Measurements from ENCODE around the gene GPD2. TPM values are rescaled to one million over a fixed set of nuclear protein-coding genes. Genes with fewer than 3 reads are reported as not detected.
"Not testable (repeated sequence)": the region's sequence is repeated elsewhere in the genome, so short reads cannot be mapped to it uniquely, and the experiment has no call there.

GPD2 gene
- total and polyA plus RNA-seq, 7 donors: 6.3 to 86.6 (median 24.0) TPM

GRCh38 chr2:156601855-156602551, 165.8 kb downstream of the GPD2 start:
- DNase-seq (no peak), ATAC-seq (no peak)
- Histone ChIP-seq H3K4me3 (no peak overlapping the region), H3K27me3 (ENCODE audit: insufficient read depth in 3 of 3, low read length in 2 of 3) (no peaks in the 10 kb centered on the region), H3K27ac (no peak overlapping the region), H3K9me3 (no peaks in the 10 kb centered on the region), H3K4me1 (no peaks in the 10 kb centered on the region), H3K36me3 (ENCODE audit: insufficient read depth in 1 of 2, low read depth in 1 of 2) (no peaks in the 10 kb centered on the region)
- intact Hi-C loops (cut with DNase I): no loop called here
- WGBS, 3 donors: 76 to 86% (median 83%) methylated on average over 6 of the region's 6 CpGs
- TF ChIP-seq CTCF (IDR thresholded peaks at IDR 0.05): no peak

GRCh38 chr2:156602552-156602933, 166.4 kb downstream of the GPD2 start:
- Histone ChIP-seq H3K4me1 (no peaks in the 10 kb centered on the region), H3K9me3 (no peaks in the 10 kb centered on the region), H3K36me3 (ENCODE audit: insufficient read depth in 1 of 2, low read depth in 1 of 2) (no peaks in the 10 kb centered on the region), H3K4me3 (no peak overlapping the region), H3K27ac (no peak overlapping the region), H3K27me3 (ENCODE audit: insufficient read depth in 3 of 3, low read length in 2 of 3) (no peaks in the 10 kb centered on the region)
- intact Hi-C loops (cut with DNase I): no loop called here
- DNase-seq (no peak), ATAC-seq (no peak)
- TF ChIP-seq CTCF (IDR thresholded peaks at IDR 0.05): no peak

GRCh38 chr2:156615836-156616322, 179.7 kb downstream of the GPD2 start:
- Histone ChIP-seq H3K4me3 (no peak overlapping the region), H3K27ac (no peak overlapping the region), H3K27me3 (ENCODE audit: insufficient read depth in 3 of 3, low read length in 2 of 3) (no peaks in the 10 kb centered on the region), H3K9me3 (no peaks in the 10 kb centered on the region), H3K36me3 (ENCODE audit: insufficient read depth in 1 of 2, low read depth in 1 of 2) (no peaks in the 10 kb centered on the region), H3K4me1 (no peaks in the 10 kb centered on the region)
- ATAC-seq (no peak), DNase-seq (no peak)
- 37 to 59% (median 46%) methylated on average over 2 of the region's 2 CpGs for WGBS, 3 donors
- TF ChIP-seq CTCF (IDR thresholded peaks at IDR 0.05): no peak
- intact Hi-C loops (cut with DNase I): no loop called here

- WGBS, 3 donors: 97 to 98% (median 97%) methylated on average over 27 to 33 of the region's 33 CpGs
- H3K27me3 ChIP-seq (ENCODE audit: insufficient read depth in 3 of 3, low read length in 2 of 3); DNase-seq; H3K27ac ChIP-seq; H3K36me3 ChIP-seq (ENCODE audit: insufficient read depth in 1 of 2, low read depth in 1 of 2); H3K9me3 ChIP-seq; H3K4me1 ChIP-seq; H3K4me3 ChIP-seq; intact Hi-C loops (cut with DNase I); ATAC-seq: not testable (repeated sequence)
Measured at GRCh38 chr2:156618071-156618470, 181.9 kb downstream of the GPD2 start.

GRCh38 chr2:156619021-156619539, 182.9 kb downstream of the GPD2 start:
- H3K36me3 ChIP-seq (ENCODE audit: insufficient read depth in 1 of 2, low read depth in 1 of 2): no peaks in the 10 kb centered on the region
- intact Hi-C loops (cut with DNase I): no loop called here
- no peak overlapping the region for H3K4me3 ChIP-seq

More at GRCh38 chr2:156619021-156619539, 182.9 kb downstream of the GPD2 start:
- Histone ChIP-seq H3K9me3 (peaks cover 2% of the 10 kb centered on the region), H3K4me1 (no peaks in the 10 kb centered on the region), H3K27me3 (ENCODE audit: insufficient read depth in 3 of 3, low read length in 2 of 3) (no peaks in the 10 kb centered on the region), H3K27ac (no peak overlapping the region)
- ATAC-seq (no peak), DNase-seq (no peak)
- TF ChIP-seq CTCF (IDR thresholded peaks at IDR 0.05): no peak
- 82 to 86% (median 83%) methylated on average over 2 of the region's 2 CpGs for WGBS, 3 donors
